Fibroblast of pulmonary artery (primary cell): ENCODE measurements around the gene PAM16.

Source experiments
- DNase-seq: peaks from one replicate; pipeline ENCODE4 v3.0.0-alpha.2; 2010; ENCODE audit warnings: low read depth
- H3K4me3 ChIP-seq: replicated peaks from 2 replicates; pipeline ENCODE4 v1.5.1; 2011; ENCODE audit warnings: low read depth, mild to moderate bottlenecking, control low read depth, low read length, moderate library complexity
- CTCF ChIP-seq: IDR thresholded peaks from 2 replicates; pipeline ENCODE4 v1.5.1; 2011; ENCODE audit warnings: mild to moderate bottlenecking, control low read depth, low read length, inconsistent platforms; ENCODE audit errors: missing control alignments

Gene PAM16

GRCh38 chr16:4391631-4392381, 40.7 kb upstream of the PAM16 start:
- no peak overlapping the region for H3K4me3 ChIP-seq

GRCh38 chr16:4390266-4391260, 39.4 kb upstream of the PAM16 start:
- DNase-seq, result no peak
- no peak for TF ChIP-seq CTCF
- no peak overlapping the region for H3K4me3 ChIP-seq

More at GRCh38 chr16:4391631-4392381, 40.7 kb upstream of the PAM16 start:
- no peak for TF ChIP-seq CTCF
- DNase-seq, result no peak

GRCh38 chr16:4389051-4389955, 38.2 kb upstream of the PAM16 start:
- no peak for TF ChIP-seq CTCF
- DNase-seq, result no peak
- H3K4me3 ChIP-seq, result no peak overlapping the region

GRCh38 chr16:4388271-4389021, 37.3 kb upstream of the PAM16 start:
- TF ChIP-seq CTCF, result no peak
- no peak for DNase-seq
- no peak overlapping the region for H3K4me3 ChIP-seq

- no peak for TF ChIP-seq CTCF
- DNase-seq, result no peak
- no peak overlapping the region for H3K4me3 ChIP-seq
Observed at GRCh38 chr16:4387781-4388180, 36.7 kb upstream of the PAM16 start.
